Measurements from ENCODE around the gene ARFIP2.

ARFIP2 gene

DNA sequence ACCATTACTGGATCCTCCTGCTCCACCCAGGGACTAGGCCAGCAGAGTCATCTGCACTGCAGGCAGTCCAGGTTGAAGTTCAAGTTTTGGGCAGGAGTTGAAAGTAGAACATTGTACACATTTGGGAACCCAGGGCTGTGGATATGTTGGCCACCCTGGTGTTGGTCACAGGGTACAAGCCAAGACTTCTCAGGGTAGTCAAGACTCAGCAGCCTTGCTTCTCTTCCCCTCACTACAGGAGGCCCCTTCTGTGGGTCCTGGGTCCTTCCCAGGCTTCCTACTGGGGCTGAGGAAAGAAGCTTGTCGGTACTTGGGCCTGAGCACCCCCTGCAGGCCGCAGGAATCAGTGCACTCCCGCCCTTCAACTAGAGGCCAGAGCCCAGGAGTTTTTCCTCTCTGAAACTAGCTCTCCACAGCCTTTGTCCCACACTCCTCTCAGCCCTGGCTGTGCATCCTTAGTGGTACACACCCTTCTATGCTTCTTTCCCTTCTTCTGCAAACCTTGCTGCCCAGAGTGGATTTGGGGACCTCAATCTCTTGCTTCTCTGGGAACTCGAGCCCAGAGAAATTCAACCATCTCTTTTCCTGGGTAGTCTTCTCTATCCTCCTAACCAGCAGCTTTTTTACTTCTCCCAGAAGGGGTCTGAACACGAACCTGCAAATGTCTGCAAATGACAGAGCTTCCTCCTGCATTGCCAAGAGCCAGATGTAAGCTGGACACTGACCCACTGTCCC is 37.7 kb downstream of the ARFIP2 start:
- peak in 1 of 2 donors; percentile 9 for DNase-seq (ENCODE audit: low read depth in 1 of 2, low spot score in 1 of 2)

- DNase-seq (ENCODE audit: low read depth in 1 of 2, low spot score in 1 of 2): no peak
These were observed 38.7 kb downstream of the ARFIP2 start for GRCh38 chr11:6442441-6442840.

DNA sequence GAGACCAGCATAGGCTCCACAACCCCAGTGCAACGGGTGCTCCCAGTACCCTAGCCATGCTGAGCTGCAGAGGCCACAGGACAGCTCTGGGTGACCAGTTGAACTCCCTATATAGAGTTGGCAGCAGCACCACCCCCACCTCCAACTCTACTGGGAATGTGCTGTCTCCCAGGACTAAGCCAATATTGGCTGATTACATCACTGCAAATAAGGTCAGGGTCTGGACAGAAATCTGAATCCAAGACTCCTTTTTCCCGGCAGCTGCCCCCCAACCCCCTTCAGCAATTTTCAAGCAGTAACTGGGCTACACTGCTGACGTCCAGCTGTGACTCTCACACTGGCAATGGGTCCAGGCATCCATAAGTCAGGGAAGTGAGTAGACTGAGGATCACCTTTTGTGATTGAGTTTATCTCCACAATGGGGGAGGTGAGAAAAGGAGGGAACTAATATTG is 40.2 kb downstream of the ARFIP2 start, which contains the start of gene HPX:
TSS of gene HPX (minus strand) at position 82 of the 453 bp plus-strand sequence. CDS start at position 58, 24 bp downstream.
- DNase-seq (ENCODE audit: low read depth in 1 of 2, low spot score in 1 of 2): no peak

DNA sequence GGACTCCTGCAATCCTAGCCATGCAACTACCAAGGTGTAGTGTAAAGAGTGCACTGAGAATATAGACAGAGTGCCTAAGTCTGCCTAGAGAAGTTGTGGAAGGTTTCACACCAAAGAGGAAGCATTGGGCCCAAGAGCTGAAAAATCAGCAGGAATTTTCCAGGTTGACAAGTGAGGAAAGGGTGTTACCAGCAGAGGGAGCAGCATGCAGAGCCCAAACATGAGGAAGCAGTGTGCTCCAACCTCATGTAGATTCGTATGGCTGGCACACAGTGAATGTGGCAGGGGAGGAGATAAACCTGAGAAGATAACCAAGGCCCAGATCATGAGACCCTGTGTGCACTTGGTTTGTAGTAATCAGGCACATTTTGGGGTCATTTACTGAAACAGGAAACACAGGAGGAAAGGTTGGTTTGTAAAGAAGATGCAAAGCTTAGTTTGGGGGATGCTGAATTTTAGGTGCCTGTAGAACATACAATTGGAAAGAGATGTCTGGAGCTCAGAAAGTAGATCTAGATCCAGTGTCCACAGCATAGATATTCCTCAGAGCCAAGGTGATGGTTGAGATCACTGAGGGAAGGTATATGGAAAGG is 42.1 kb downstream of the ARFIP2 start:
- no peak for DNase-seq (ENCODE audit: low read depth in 1 of 2, low spot score in 1 of 2)

DNA sequence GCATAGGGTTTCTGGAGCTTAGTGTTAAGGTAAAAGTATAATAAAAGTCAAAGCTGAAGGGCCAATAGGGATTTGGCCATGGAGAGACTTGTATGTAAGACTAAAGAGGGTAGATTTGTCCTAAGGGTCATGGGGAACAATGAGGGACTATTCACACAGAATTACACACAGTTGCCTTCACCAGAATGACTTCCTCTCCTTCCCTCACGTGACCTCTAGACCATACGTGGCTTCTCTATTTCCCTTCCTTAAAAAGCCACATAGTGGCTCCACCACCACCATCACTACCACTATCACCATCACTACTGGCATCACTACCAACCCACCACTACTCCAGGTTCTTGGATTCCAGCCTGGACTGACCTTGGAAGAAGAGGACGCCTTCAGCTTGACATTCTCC is 43.1 kb downstream of the ARFIP2 start:
- DNase-seq (ENCODE audit: low read depth in 1 of 2, low spot score in 1 of 2): no peak

- DNase-seq (ENCODE audit: low read depth in 1 of 2, low spot score in 1 of 2): no peak
These were observed 43.7 kb downstream of the ARFIP2 start for GRCh38 chr11:6437423-6437822.

DNA sequence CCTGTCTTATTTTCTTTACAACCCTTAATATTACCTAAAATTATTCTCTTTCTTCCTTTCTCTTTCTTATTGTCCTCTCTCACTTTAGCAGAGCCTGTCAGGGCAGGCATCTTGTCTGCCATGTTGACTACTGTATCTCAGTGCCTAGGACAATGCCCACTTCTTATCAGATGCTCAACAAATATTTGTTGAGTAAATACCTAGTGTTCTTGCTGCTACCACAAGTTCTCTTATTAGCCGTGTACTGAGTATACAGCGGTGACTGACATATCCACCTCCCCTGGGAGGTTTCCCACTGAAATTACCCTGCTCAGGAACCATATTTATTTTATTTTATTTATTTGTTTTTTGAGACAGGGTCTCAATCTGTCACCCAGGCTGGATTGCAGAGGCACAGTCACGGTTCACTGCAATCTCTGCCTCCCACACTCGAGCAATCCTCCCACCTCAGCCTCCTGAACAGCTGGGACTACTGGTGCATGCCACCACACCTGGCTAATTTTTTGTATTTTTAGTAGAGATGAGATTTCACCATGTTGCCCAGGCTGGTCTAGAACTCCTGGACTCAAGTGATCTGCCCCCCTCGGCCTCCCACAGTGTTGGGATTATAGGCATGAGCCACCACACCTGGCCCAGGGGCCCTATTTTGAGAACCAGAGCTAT is 47.0 kb downstream of the ARFIP2 start:
- no peak for DNase-seq (ENCODE audit: low read depth in 1 of 2, low spot score in 1 of 2)

GRCh38 chr11:6431861-6432260 is 49.3 kb downstream of the ARFIP2 start:
- no peak for DNase-seq (ENCODE audit: low read depth in 1 of 2, low spot score in 1 of 2)

DNA sequence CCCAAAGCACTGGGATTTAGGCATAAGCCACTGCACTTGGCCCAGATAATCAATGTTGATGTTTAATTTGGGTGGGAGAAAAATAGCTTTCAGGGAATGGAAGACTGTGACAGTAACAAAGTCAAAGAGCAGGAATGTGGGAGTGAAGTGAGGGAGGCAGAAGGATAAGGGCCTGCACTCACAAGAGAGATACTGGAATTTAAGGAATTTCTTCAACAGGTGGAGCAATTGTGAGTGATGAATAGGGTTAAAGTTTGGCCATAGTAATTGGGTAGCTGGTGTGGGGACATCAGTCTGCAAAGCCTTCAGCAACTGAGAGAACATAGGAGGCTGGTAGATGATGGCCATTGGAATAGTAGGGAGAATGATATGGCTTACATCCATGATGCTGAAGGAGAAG is 53.6 kb downstream of the ARFIP2 start:
- DNase-seq (ENCODE audit: low read depth in 1 of 2, low spot score in 1 of 2): no peak

Data from activated T-helper 1 cell treated with anti-CD3 and anti-CD28 coated beads, Interleukin-2, amount 50 U/mL, for 16 hours (primary cell).